Measurements from ENCODE around the gene TM9SF2.

DNA sequence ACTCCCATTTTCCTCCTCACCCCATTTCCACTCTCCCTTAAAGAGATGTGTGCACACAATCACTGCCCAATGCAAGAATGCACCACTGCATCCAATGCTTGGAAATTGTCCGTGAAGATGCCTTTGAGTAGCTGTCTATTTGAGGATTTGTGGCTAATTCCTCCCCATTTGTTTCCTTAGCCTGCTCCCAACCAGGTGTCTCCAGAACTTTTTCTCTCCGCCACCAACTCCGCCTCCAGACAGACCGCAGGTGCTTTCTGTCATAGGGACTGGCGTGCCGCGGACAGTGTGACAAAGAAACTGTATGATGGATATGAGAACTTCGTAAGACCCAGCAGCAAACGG lies 461 bp upstream of the TM9SF2 start:
- TF ChIP-seq GATA2 (IDR thresholded peaks at IDR 0.05; ENCODE audit: low read depth, low read length) (no peak), GATA3 (IDR thresholded peaks at IDR 0.05; ENCODE audit: low read depth, low read length) (no peak)

Measured in SH-SY5Y (cell line).